HG03045 (cell line): ENCODE results near the gene CARMIL1.

Source experiments
- ATAC-seq: cut with Tn5 transposase; IDR thresholded peaks from one replicate; pipeline ENCODE4 v1.9.1; 2021; ENCODE audit warnings: mild to moderate bottlenecking, moderate library complexity; ENCODE audit not compliant: unreplicated experiment

The CARMIL1 gene

GRCh38 chr6:25464225-25464624 lies 185.1 kb downstream of the CARMIL1 start:
- no peak for ATAC-seq

GRCh38 chr6:25465941-25466340 lies 186.8 kb downstream of the CARMIL1 start:
- no peak for ATAC-seq

- no peak for ATAC-seq
These were observed 189.7 kb downstream of the CARMIL1 start for GRCh38 chr6:25468881-25469280.

GRCh38 chr6:25469797-25470388 lies 190.7 kb downstream of the CARMIL1 start:
- ATAC-seq, result no peak

- no peak for ATAC-seq
These were observed 193.1 kb downstream of the CARMIL1 start for GRCh38 chr6:25472306-25472705.

GRCh38 chr6:25472906-25473305 lies 193.7 kb downstream of the CARMIL1 start:
- ATAC-seq, result no peak

- ATAC-seq, result no peak
These were observed 194.3 kb downstream of the CARMIL1 start for GRCh38 chr6:25473447-25473846.

- no peak for ATAC-seq
These were observed 197.0 kb downstream of the CARMIL1 start for GRCh38 chr6:25476126-25476525.

GRCh38 chr6:25477006-25477590 lies 197.9 kb downstream of the CARMIL1 start:
- ATAC-seq, result no peak

GRCh38 chr6:25478973-25479372 lies 199.8 kb downstream of the CARMIL1 start:
- ATAC-seq, result no peak

GRCh38 chr6:25481267-25481666 lies 202.1 kb downstream of the CARMIL1 start:
- no peak for ATAC-seq

GRCh38 chr6:25482996-25483395 lies 203.8 kb downstream of the CARMIL1 start:
- no peak for ATAC-seq

GRCh38 chr6:25483943-25484342 lies 204.8 kb downstream of the CARMIL1 start:
- ATAC-seq, result no peak

GRCh38 chr6:25484900-25485299 lies 205.7 kb downstream of the CARMIL1 start:
- ATAC-seq, result no peak

GRCh38 chr6:25485821-25486534 lies 206.8 kb downstream of the CARMIL1 start:
- ATAC-seq, result no peak

GRCh38 chr6:25486550-25486949 lies 207.4 kb downstream of the CARMIL1 start:
- no peak for ATAC-seq

- ATAC-seq, result no peak
These were observed 207.8 kb downstream of the CARMIL1 start for GRCh38 chr6:25487012-25487411.

GRCh38 chr6:25488156-25488555 lies 209.0 kb downstream of the CARMIL1 start:
- ATAC-seq, result no peak

- ATAC-seq, result no peak
These were observed 210.2 kb downstream of the CARMIL1 start for GRCh38 chr6:25489399-25489798.

- peak; percentile 66 for ATAC-seq
These were observed 211.0 kb downstream of the CARMIL1 start for GRCh38 chr6:25490018-25490801.

GRCh38 chr6:25492951-25493350 lies 213.8 kb downstream of the CARMIL1 start:
- ATAC-seq, result no peak

- ATAC-seq, result no peak
These were observed 215.3 kb downstream of the CARMIL1 start for GRCh38 chr6:25494469-25494868.
